HepG2 (cell line): Measurements from ENCODE around the gene ZBTB20. TPM values are rescaled to one million over a fixed set of nuclear protein-coding genes. Genes with fewer than 3 reads are reported as not detected.

Experiments
- ATAC-seq: fragments of 200-7000 bp; cut with Tn5 transposase; 3 replicates; pipeline ENCODE4 v1.9.1; 2020; ENCODE audit warnings: mild to moderate bottlenecking, moderate library complexity
- BruUV-seq: library from RNA; stranded (reverse); fragments of 400-500 nt; replicated peaks from 2 replicates; lab custom pipeline; 2021; lab: Mats Ljungman, UMichigan
- CTCF ChIA-PET: fragments of 300-600 bp; formaldehyde crosslinking; extraction: SDS; loops from one replicate; lab custom pipeline; 2021; ENCODE audit warnings: low total read pairs, inconsistent platforms, low intra/inter-chr PET ratio; lab: Yijun Ruan, JAX
- POLR2A ChIA-PET: fragments of 350-600 bp; sonication (Branson Sonifier 250); formaldehyde crosslinking; loops from one replicate; lab custom pipeline; 2020; ENCODE audit warnings: antibody characterized with exemption, inconsistent platforms; lab: Yijun Ruan, JAX
- DNase-seq: peaks from one replicate; pipeline ENCODE4 v3.0.0-alpha.2; 2015; ENCODE audit warnings: low spot score
- FAIRE-seq: peaks from 3 replicates; lab custom pipeline; 2011; peaks lifted over from hg19 to GRCh38; lab: Jason Lieb, UNC
- H2AFZ ChIP-seq: one replicate; pipeline ENCODE4 v1.6.1; 2011; ENCODE audit warnings: low read length, inconsistent platforms
- H3K27ac ChIP-seq: fragments of 300-600 bp; 3 replicates; pipeline ENCODE4 v1.8.0; 2011; ENCODE audit warnings: mixed run types, mild to moderate bottlenecking, mixed read lengths, low read length, inconsistent platforms; ENCODE audit not compliant: insufficient read depth; ENCODE audit errors: extremely low read length
- H3K27me3 ChIP-seq, 2 experiments: fragments of 200-600 bp in 1 of 2; 2 replicates in 1 of 2; 3 replicates in 1 of 2; pipeline versions ENCODE4 v1.6.0 to v1.8.0; 2011; ENCODE audit warnings: low read length in 2 of 2, mild to moderate bottlenecking in 2 of 2, moderate library complexity in 2 of 2, inconsistent platforms in 1 of 2; ENCODE audit not compliant: insufficient read depth in 2 of 2, control insufficient read depth in 1 of 2
- H3K36me3 ChIP-seq, 2 experiments: fragments of 200-600 bp in 1 of 2; replicated peaks in 1 of 2; 2 replicates in 1 of 2; 3 replicates in 1 of 2; pipeline versions ENCODE4 v1.5.1 to v1.8.0; 2011; ENCODE audit warnings: low read length in 2 of 2, inconsistent platforms in 1 of 2; ENCODE audit not compliant: insufficient read depth in 2 of 2, control insufficient read depth in 1 of 2
- H3K4me1 ChIP-seq: 2 replicates; pipeline ENCODE4 v1.5.1; 2012; ENCODE audit warnings: low read length, inconsistent platforms; ENCODE audit not compliant: insufficient read depth
- H3K4me2 ChIP-seq: 2 replicates; pipeline ENCODE4 v1.6.0; 2011; ENCODE audit warnings: low read depth, low read length, inconsistent platforms
- H3K4me3 ChIP-seq, 3 experiments: fragments of 200-600 bp in 1 of 3; sonication (generic), shearing (Covaris generic) in 1 of 3; replicated peaks in 1 of 3; 2 replicates each; pipeline ENCODE4 v1.5.1; 2011 to 2016; ENCODE audit warnings: low read length in 3 of 3, inconsistent platforms in 2 of 3, low read depth in 2 of 3, mild to moderate bottlenecking in 2 of 3, control low read depth in 1 of 3, mixed read lengths in 1 of 3; ENCODE audit not compliant: insufficient read depth in 1 of 3
- H3K79me2 ChIP-seq: one replicate; pipeline ENCODE4 v1.6.1; 2011; ENCODE audit warnings: low read length, inconsistent platforms; ENCODE audit not compliant: insufficient read depth
- H3K9ac ChIP-seq: 2 replicates; pipeline ENCODE4 v1.6.0; 2011; ENCODE audit warnings: mild to moderate bottlenecking, low read depth, low read length, inconsistent platforms; ENCODE audit not compliant: insufficient read depth
- H3K9me3 ChIP-seq: 2 replicates; pipeline ENCODE4 v1.5.1; 2012; ENCODE audit warnings: mild to moderate bottlenecking, low read length
- H4K20me1 ChIP-seq: 2 replicates; pipeline ENCODE4 v1.6.0; 2011; ENCODE audit warnings: inconsistent platforms, mild to moderate bottlenecking, low read length, moderate library complexity; ENCODE audit not compliant: insufficient read depth
- HIVEP1 ChIP-seq: sonication (generic); formaldehyde crosslinking; IDR thresholded peaks from 2 replicates; pipeline ENCODE4 v1.4.0; 2020; ENCODE audit warnings: mild to moderate bottlenecking, missing genetic modification reagents
- HNRNPL ChIP-seq: fragments of 200-400 bp; formaldehyde crosslinking; IDR thresholded peaks from 2 replicates; pipeline ENCODE4 v1.6.1; 2017; ENCODE audit warnings: mild to moderate bottlenecking, low read depth, low read length
- MED13 ChIP-seq: sonication (generic); formaldehyde crosslinking; IDR thresholded peaks from 2 replicates; pipeline ENCODE4 v1.5.0; 2020; ENCODE audit warnings: missing genetic modification reagents
- PITX1 ChIP-seq: sonication (generic); formaldehyde crosslinking; IDR thresholded peaks from 2 replicates; pipeline ENCODE4 v1.5.1; 2020; ENCODE audit warnings: mild to moderate bottlenecking, missing genetic modification reagents
- RXRA ChIP-seq: sonication (generic); formaldehyde crosslinking; IDR thresholded peaks from 2 replicates; pipeline ENCODE4 v1.5.1; 2020; ENCODE audit warnings: missing genetic modification reagents
- SNAPC5 ChIP-seq: sonication (generic); formaldehyde crosslinking; IDR thresholded peaks from 2 replicates; pipeline ENCODE4 v1.8.1; 2023; ENCODE audit warnings: mild to moderate bottlenecking, missing genetic modification reagents, borderline replicate concordance
- STAG1 ChIP-seq: sonication (generic); formaldehyde crosslinking; IDR thresholded peaks from 2 replicates; pipeline ENCODE4 v1.4.0; 2020; ENCODE audit warnings: missing genetic modification reagents
- ZBTB46 ChIP-seq: sonication (generic); formaldehyde crosslinking; IDR thresholded peaks from 2 replicates; pipeline ENCODE4 v1.4.0; 2020; ENCODE audit warnings: mild to moderate bottlenecking, missing genetic modification reagents, borderline replicate concordance
- ZC3H13 ChIP-seq: sonication (generic); formaldehyde crosslinking; IDR thresholded peaks from 2 replicates; pipeline ENCODE4 v1.8.1; 2023; ENCODE audit warnings: mild to moderate bottlenecking, missing genetic modification reagents, moderate library complexity
- ZNF3 ChIP-seq: IDR thresholded peaks from 2 replicates; pipeline ENCODE4 v1.7.0; 2017; ENCODE audit warnings: inconsistent platforms
- ZNF468 ChIP-seq: sonication (generic); formaldehyde crosslinking; IDR thresholded peaks from 2 replicates; pipeline ENCODE4 v1.8.0; 2022; ENCODE audit warnings: mild to moderate bottlenecking, moderate library complexity, missing genetic modification reagents
- ZNF501 ChIP-seq: sonication (generic); formaldehyde crosslinking; IDR thresholded peaks from 2 replicates; pipeline ENCODE4 v1.5.1; 2020; ENCODE audit warnings: mild to moderate bottlenecking, moderate library complexity, missing genetic modification reagents
- ZNF513 ChIP-seq: sonication (generic); formaldehyde crosslinking; conservative IDR thresholded peaks from 2 replicates; pipeline ENCODE4 v1.5.0; 2020; ENCODE audit warnings: missing genetic modification reagents
- ZNF703 ChIP-seq: sonication (generic); formaldehyde crosslinking; IDR thresholded peaks from 2 replicates; pipeline ENCODE4 v1.5.1; 2020; ENCODE audit warnings: missing genetic modification reagents, mild to moderate bottlenecking, moderate library complexity, borderline replicate concordance
- ZSCAN25 ChIP-seq: sonication (generic); formaldehyde crosslinking; IDR thresholded peaks from 2 replicates; pipeline ENCODE4 v1.8.0; 2022; ENCODE audit warnings: mild to moderate bottlenecking, missing genetic modification reagents
- WGBS: methylation state at CpG from one replicate; pipeline ENCODE4 v1.1.6; 2017; ENCODE audit warnings: low lambda C conversion rate; 5-methylcytosine and 5-hydroxymethylcytosine counted together
- in situ Hi-C: cut with HindIII; loops from 2 replicates; pipeline ENCODE4 v1.10.0; 2017; ENCODE audit warnings: low pct_unique_long_range_greater_than_20kb; ENCODE audit not compliant: extremely low pct_ligation_motif_present
- intact Hi-C: fragments of 100-400 bp; cut with micrococcal nuclease; formaldehyde crosslinking; loops from one replicate; pipeline ENCODE4 v1.10.0; 2022; ENCODE audit not compliant: unreplicated experiment
- polyA plus RNA-seq, 8 experiments: library from polyadenylated mRNA; depleted of rRNA in 3 of 8; stranded (reverse) in 7 of 8; unstranded in 1 of 8; fragments of >200 nt; fragmentation: Illumina TruSeq in 4 of 8; extraction: Trizol in 4 of 8; gene quantifications; 2 replicates each; pipeline versions ENCODE4 v1.2.1 to v1.2.3, GENCODE V29; 2011 to 2016; ENCODE audit warnings: low read depth in 4 of 8, missing spikeins in 1 of 8, mixed read lengths in 1 of 8; ENCODE audit not compliant: insufficient read depth in 1 of 8
- total RNA-seq, 5 experiments: library from RNA; depleted of rRNA; stranded (reverse); fragments of >200 nt; fragmentation: Illumina TruSeq; extraction: Trizol; gene quantifications; 2 replicates each; pipeline ENCODE4 v1.2.3, GENCODE V29; 2016; ENCODE audit warnings: low read depth in 1 of 5

The ZBTB20 gene
- total and polyA plus RNA-seq, 2 of the 13 experiments (the other 11 are each of a cell fraction or from before 2014, with no cell fraction given) = 1.9 to 8.8 TPM

GRCh38 chr3:114365909-114366308, 781.2 kb downstream of the ZBTB20 start:
- CTCF ChIA-PET = no interaction called here
- no TSS peak for BruUV-seq
- in situ Hi-C loops = no loop called here

GRCh38 chr3:114364806-114365654, 782.1 kb downstream of the ZBTB20 start:
- intact Hi-C loops = loop anchor here (10.0 kb wide), 1 partner anchor 50 kb away; no protein-coding TSS in a partner anchor

More at GRCh38 chr3:114365909-114366308, 781.2 kb downstream of the ZBTB20 start:
- Histone ChIP-seq H3K4me2 (no peak overlapping the region), H3K4me1 (peaks cover 13% of the 10 kb centered on the region), H3K27ac (no peak overlapping the region), H2AFZ (no peak overlapping the region), H3K4me3 (no peak overlapping the region), H4K20me1 (no peaks in the 10 kb centered on the region), H3K9ac (no peak overlapping the region), H3K79me2 (no peaks in the 10 kb centered on the region), H3K36me3 (peaks cover 0 to 2% of the 10 kb centered on the region in 2 experiments; a peak in 1 of 5 replicates), H3K27me3 (no peaks in the 10 kb centered on the region), H3K9me3 (no peaks in the 10 kb centered on the region)
- no peak for DNase-seq
- 77% methylated on average over 3 of the region's 3 CpGs for WGBS
- FAIRE-seq = no peak
- POLR2A ChIA-PET = no interaction called here
- ATAC-seq = no peak
- TF ChIP-seq STAG1 (CRISPR knock-in tag) (no peak), ZNF3 (CRISPR knock-in tag) (peak; percentile 95)
- intact Hi-C loops = loop anchor here (10.0 kb wide), 1 partner anchor 49 kb away; no protein-coding TSS in a partner anchor

More at GRCh38 chr3:114364806-114365654, 782.1 kb downstream of the ZBTB20 start:
- Histone ChIP-seq H2AFZ (no peak overlapping the region), H4K20me1 (no peaks in the 10 kb centered on the region), H3K4me1 (0 out of 2 replicates have a peak, but pooled peaks cover 6% of the 10 kb centered on the region), H3K4me3 (no peak overlapping the region), H3K9me3 (no peaks in the 10 kb centered on the region), H3K4me2 (no peak overlapping the region), H3K36me3 (peaks cover 0 to 2% of the 10 kb centered on the region in 2 experiments; a peak in 1 of 5 replicates), H3K27ac (no peak overlapping the region), H3K79me2 (no peaks in the 10 kb centered on the region), H3K27me3 (no peaks in the 10 kb centered on the region), H3K9ac (no peak overlapping the region)
- POLR2A ChIA-PET = no interaction called here
- DNase-seq (no peak), ATAC-seq (no peak), FAIRE-seq (no peak)
- BruUV-seq = no TSS peak
- in situ Hi-C loops = no loop called here
- CTCF ChIA-PET = no interaction called here
- no peak for TF ChIP-seq ZBTB46 (CRISPR knock-in tag)
- no peak for TF ChIP-seq MED13 (CRISPR knock-in tag)
- TF ChIP-seq ZNF501 = no peak
- no peak for TF ChIP-seq ZSCAN25 (CRISPR knock-in tag)
- TF ChIP-seq ZC3H13 = no peak
- TF ChIP-seq HNRNPL = no peak
- TF ChIP-seq ZNF513 (CRISPR knock-in tag) = no peak
- no peak for TF ChIP-seq HIVEP1
- TF ChIP-seq ZNF468 (CRISPR knock-in tag) = no peak
- TF ChIP-seq RXRA (CRISPR knock-in tag) = no peak
- TF ChIP-seq ZNF703 (CRISPR knock-in tag) = no peak
- no peak for TF ChIP-seq PITX1 (CRISPR knock-in tag)
- TF ChIP-seq SNAPC5 (CRISPR knock-in tag) = no peak
- 81% methylated on average over 6 of the region's 6 CpGs for WGBS
